ENCODE results near the gene ARL3.

The ARL3 gene

GRCh38 chr10:102650655-102651454 is 63.3 kb downstream of the ARL3 start:
- no peak for DNase-seq (ENCODE audit: low read depth)

GRCh38 chr10:102649797-102650654 is 64.2 kb downstream of the ARL3 start:
- DNase-seq (ENCODE audit: low read depth): no peak

GRCh38 chr10:102648889-102649796 is 65.1 kb downstream of the ARL3 start:
- DNase-seq (ENCODE audit: low read depth): no peak

GRCh38 chr10:102648269-102648888 is 65.8 kb downstream of the ARL3 start:
- DNase-seq (ENCODE audit: low read depth): no peak

- no peak for DNase-seq (ENCODE audit: low read depth)
Observed at GRCh38 chr10:102647443-102648268, 66.5 kb downstream of the ARL3 start.

- DNase-seq (ENCODE audit: low read depth): no peak
Observed at GRCh38 chr10:102646610-102647442, 67.4 kb downstream of the ARL3 start.

- peak; percentile 61 for DNase-seq (ENCODE audit: low read depth)
Observed at GRCh38 chr10:102645741-102646609, 68.2 kb downstream of the ARL3 start.

GRCh38 chr10:102645388-102645740 is 68.8 kb downstream of the ARL3 start:
- no peak for DNase-seq (ENCODE audit: low read depth)

- peak; percentile 70 for DNase-seq (ENCODE audit: low read depth)
Observed at GRCh38 chr10:102644646-102645387, 69.4 kb downstream of the ARL3 start.

- DNase-seq (ENCODE audit: low read depth): no peak
Observed at GRCh38 chr10:102644066-102644645, 70.0 kb downstream of the ARL3 start, which contains the start of gene TRIM8. Gene TRIM8, plus strand, starts transcription at chr10:102644479. Its CDS starts 139 bp downstream, at chr10:102644618.

GRCh38 chr10:102643336-102644065 is 70.7 kb downstream of the ARL3 start:
- DNase-seq (ENCODE audit: low read depth): no peak

GRCh38 chr10:102642736-102643335 is 71.4 kb downstream of the ARL3 start:
- DNase-seq (ENCODE audit: low read depth): no peak

- DNase-seq (ENCODE audit: low read depth): peak; percentile 97
Observed at GRCh38 chr10:102641880-102642735, 72.1 kb downstream of the ARL3 start.

GRCh38 chr10:102641402-102641801 is 72.8 kb downstream of the ARL3 start:
- DNase-seq (ENCODE audit: low read depth): no peak

- no peak for DNase-seq (ENCODE audit: low read depth)
Observed at GRCh38 chr10:102639537-102639936, 74.7 kb downstream of the ARL3 start.

- no peak for DNase-seq (ENCODE audit: low read depth)
Observed at GRCh38 chr10:102635377-102635776, 78.8 kb downstream of the ARL3 start.
